Measurements from ENCODE around the gene CBLN2.

Gene CBLN2

GRCh38 chr18:72544092-72544886 lies at the start of gene CBLN2:
Gene CBLN2, minus strand, starts transcription at chr18:72544342. Its CDS starts 2,182 bp downstream, at chr18:72542160.
- DNase-seq, result peak; percentile 71

GRCh38 chr18:72588360-72588759 lies 44.2 kb upstream of the CBLN2 start:
- DNase-seq, result no peak

DNA sequence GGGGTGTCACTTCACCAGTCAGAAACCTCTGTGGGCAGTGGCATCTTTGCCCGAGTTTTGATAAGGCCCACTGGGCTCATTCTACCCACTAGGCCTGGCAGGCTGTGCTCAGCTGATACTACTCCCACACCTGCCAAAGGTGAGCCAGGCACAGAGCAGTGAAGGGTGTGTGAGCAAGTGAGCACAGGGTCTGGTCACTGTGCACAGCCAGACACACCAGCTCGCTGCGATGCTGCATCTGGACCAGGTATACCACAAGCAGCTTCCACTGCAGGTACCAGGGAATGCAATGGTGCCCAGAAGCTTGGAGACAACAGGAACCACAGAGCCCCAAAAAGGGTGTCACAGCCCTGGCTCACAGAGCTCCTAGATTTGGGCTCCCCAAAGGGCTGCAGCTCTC lies 40.6 kb upstream of the CBLN2 start:
- no peak for DNase-seq

- DNase-seq, result no peak
These were observed 37.8 kb upstream of the CBLN2 start for GRCh38 chr18:72581976-72582375.

GRCh38 chr18:72572896-72573295 lies 28.8 kb upstream of the CBLN2 start:
- DNase-seq, result no peak

GRCh38 chr18:72566290-72566689 lies 22.1 kb upstream of the CBLN2 start:
- DNase-seq, result no peak

DNA sequence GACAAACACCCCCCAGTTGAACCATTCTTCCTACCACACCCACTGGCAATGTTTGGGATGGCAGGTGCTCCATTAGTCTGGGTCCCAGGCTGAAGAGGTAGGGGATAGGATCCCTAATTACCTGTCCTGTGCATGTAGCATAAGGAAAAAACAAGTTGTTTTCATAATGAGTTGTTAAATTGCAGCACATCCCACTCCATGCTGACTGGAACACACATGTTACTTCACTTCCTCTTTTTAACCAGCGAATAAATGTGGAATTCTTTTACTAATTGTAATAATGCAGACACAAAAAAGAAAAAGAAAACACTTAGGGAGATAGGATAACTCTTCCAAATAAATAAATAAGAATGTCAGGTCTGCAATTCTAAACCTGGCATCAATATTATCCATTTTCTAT lies 11.8 kb upstream of the CBLN2 start:
- no peak for DNase-seq

DNA sequence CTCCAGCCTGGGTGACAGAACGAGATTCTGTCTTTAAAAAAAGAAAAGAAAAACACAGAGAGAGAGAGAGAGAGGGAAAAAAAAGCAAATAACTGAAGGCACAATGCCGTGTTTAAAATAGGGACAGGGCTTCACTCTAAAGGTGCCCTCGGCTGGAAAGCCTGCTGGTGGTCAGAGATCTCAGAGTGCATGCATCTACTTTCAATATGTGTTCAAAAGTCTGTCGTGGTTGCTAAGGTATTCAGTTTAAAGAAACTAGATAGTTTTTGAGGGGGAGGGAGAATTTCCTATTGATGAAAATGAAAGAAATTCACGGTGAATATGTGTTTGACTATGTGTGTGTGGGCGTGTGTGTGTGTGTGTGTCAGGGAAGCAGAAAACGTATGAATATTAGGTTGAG lies 11.0 kb upstream of the CBLN2 start:
- DNase-seq, result no peak

DNA sequence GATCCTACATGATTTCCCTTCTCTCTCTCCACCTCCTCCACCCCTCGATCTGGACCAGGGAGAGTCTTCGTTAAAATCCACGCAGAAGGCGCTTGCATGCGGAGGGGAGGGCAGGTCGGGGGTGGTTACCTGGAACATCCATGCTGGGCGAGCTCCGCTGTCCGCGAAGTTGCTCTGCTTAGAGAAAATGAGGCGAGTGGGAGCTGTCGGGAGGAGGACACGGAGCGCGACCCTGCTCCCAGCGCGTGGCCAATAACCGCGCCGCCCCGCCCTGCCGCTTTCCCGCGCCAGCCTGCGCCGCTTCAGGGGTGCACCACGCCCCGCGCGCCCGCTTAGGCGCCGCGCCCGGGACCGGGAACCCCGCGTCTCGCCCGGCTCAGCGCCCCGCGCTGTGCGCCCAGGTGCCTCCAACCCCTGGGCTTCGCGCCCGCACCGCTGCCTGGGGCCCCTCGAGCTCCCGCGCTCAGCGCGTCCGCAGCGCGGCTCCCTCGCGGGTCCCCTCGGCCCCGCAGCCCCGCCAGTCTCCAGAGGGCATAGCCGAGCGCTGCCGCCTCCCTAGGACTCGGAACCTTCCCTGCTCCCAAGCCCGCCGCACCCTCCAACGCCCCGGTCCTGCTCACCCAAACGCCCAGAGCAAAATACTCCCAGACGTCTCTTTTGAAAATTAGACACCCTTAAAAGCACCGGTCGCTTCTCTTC lies 636 bp downstream of the CBLN2 start:
- DNase-seq, result no peak

GRCh38 chr18:72542984-72543356 lies 1.2 kb downstream of the CBLN2 start:
- DNase-seq, result no peak

- no peak for DNase-seq
These were observed 1.8 kb downstream of the CBLN2 start for GRCh38 chr18:72542342-72542741.

GRCh38 chr18:72541871-72542332 lies 2.2 kb downstream of the CBLN2 start:
- DNase-seq, result no peak

- no peak for DNase-seq
These were observed 4.2 kb downstream of the CBLN2 start for GRCh38 chr18:72539901-72540300.

GRCh38 chr18:72530622-72531021 lies 13.5 kb downstream of the CBLN2 start:
- DNase-seq, result no peak

GRCh38 chr18:72504866-72505265 lies 39.3 kb downstream of the CBLN2 start:
- no peak for DNase-seq

- no peak for DNase-seq
These were observed 41.3 kb downstream of the CBLN2 start for GRCh38 chr18:72502671-72503431.

DNA sequence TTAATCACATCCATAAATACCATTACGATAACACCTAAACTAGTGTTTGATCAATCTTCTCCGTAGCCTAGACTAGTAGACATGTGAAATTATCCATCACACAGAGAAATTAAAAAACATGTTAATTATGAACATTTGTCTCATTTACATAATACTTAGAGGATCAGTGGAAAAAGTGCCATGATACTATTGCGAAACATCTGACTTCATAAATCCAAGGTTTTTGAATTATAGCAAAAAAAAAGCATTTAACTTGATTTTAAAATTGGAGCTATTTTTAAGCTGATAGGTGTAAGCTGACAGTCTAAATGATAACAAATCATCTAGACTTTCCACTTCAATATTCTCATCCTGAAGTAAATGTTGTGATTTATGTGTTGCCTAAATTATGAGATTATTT lies 51.6 kb downstream of the CBLN2 start:
- no peak for DNase-seq

Data from hematopoietic multipotent progenitor cell treated with erythropoietin and hydrocortisone succinate and interleukin-3 and kit ligand, for 6 days (in vitro differentiated cells).